K562 (cell line): Measurements from ENCODE around the gene SSH3. TPM values are rescaled to one million over a fixed set of nuclear protein-coding genes. Genes with fewer than 3 reads are reported as not detected.

ENCODE experiments used
- ATAC-seq: fragments of 200-7000 bp; cut with Tn5 transposase; 3 replicates; pipeline ENCODE4 v1.9.1; 2020; ENCODE audit warnings: moderate library complexity
- BruUV-seq: library from RNA; stranded (reverse); fragments of 400-500 nt; replicated peaks from 2 replicates; lab custom pipeline; 2021; lab: Mats Ljungman, UMichigan
- CTCF ChIA-PET: fragments of 300-600 bp; formaldehyde crosslinking; extraction: SDS; loops from one replicate; lab custom pipeline; 2021; ENCODE audit warnings: low intra/inter-chr PET ratio; lab: Yijun Ruan, JAX
- POLR2A ChIA-PET: fragments of 300-600, 350-650 bp; sonication (Branson Sonifier 250); formaldehyde crosslinking; extraction: SDS; loops from one replicate; lab custom pipeline; 2021; ENCODE audit warnings: antibody characterized with exemption, inconsistent platforms; lab: Yijun Ruan, JAX
- DNase-seq, 4 experiments: peaks; one replicate each; pipeline versions ENCODE4 v3.0.0 to v3.0.0-alpha.2; 2011 to 2018; ENCODE audit warnings: low spot score in 3 of 4, mixed read lengths in 3 of 4; ENCODE audit errors: extremely low read depth in 1 of 4
- FAIRE-seq: peaks from 2 replicates; lab custom pipeline; 2011; peaks lifted over from hg19 to GRCh38; lab: Jason Lieb, UNC
- H2AFZ ChIP-seq: 2 replicates; pipeline ENCODE4 v1.6.0; 2011; ENCODE audit warnings: low read depth, low read length, control low read depth, inconsistent platforms
- H3K27ac ChIP-seq: fragments of 200-600 bp; 3 replicates; pipeline ENCODE4 v1.8.0; 2011; ENCODE audit warnings: low read depth, mild to moderate bottlenecking, control low read depth, inconsistent platforms, low read length, moderate library complexity, mixed read lengths; ENCODE audit errors: extremely low read depth
- H3K27me3 ChIP-seq, 2 experiments: fragments of 300-600 bp in 1 of 2; 2 replicates in 1 of 2; 3 replicates in 1 of 2; pipeline versions ENCODE4 v1.6.0 to v1.8.0; 2011; ENCODE audit warnings: inconsistent platforms in 2 of 2, low read length in 2 of 2, mild to moderate bottlenecking in 1 of 2, mixed read lengths in 1 of 2, moderate library complexity in 1 of 2; ENCODE audit not compliant: control insufficient read depth in 2 of 2, insufficient read depth in 2 of 2
- H3K36me3 ChIP-seq: fragments of 300-600 bp; 3 replicates; pipeline ENCODE4 v1.8.0; 2011; ENCODE audit warnings: mild to moderate bottlenecking, low read length, inconsistent platforms; ENCODE audit not compliant: control insufficient read depth, insufficient read depth
- H3K4me1 ChIP-seq, 2 experiments: fragments of 200-600 bp in 1 of 2; replicated peaks in 1 of 2; 2 replicates in 1 of 2; 3 replicates in 1 of 2; pipeline versions ENCODE4 v1.5.1 to v1.8.0; 2011; ENCODE audit warnings: inconsistent platforms in 2 of 2, low read length in 2 of 2, mild to moderate bottlenecking in 1 of 2, mixed read lengths in 1 of 2, moderate library complexity in 1 of 2; ENCODE audit not compliant: control insufficient read depth in 2 of 2, insufficient read depth in 2 of 2
- H3K4me2 ChIP-seq: 2 replicates; pipeline ENCODE4 v1.6.1; 2011; ENCODE audit warnings: low read length, control low read depth, inconsistent platforms, mixed read lengths; ENCODE audit not compliant: insufficient read depth
- H3K4me3 ChIP-seq: fragments of 200-600 bp; sonication (generic), shearing (Covaris generic); 2 replicates; pipeline ENCODE4 v1.5.1; 2016; ENCODE audit warnings: control low read depth, inconsistent platforms
- H3K79me2 ChIP-seq: fragments of 200-600 bp; 3 replicates; pipeline ENCODE4 v1.8.0; 2011; ENCODE audit warnings: low read length, inconsistent platforms; ENCODE audit not compliant: control insufficient read depth, insufficient read depth
- H3K9ac ChIP-seq, 2 experiments: 2 replicates each; pipeline versions ENCODE4 v1.6.0 to v1.6.1; 2011; ENCODE audit warnings: low read depth in 2 of 2, low read length in 2 of 2, control low read depth in 1 of 2, inconsistent platforms in 1 of 2, mild to moderate bottlenecking in 1 of 2, mixed read lengths in 1 of 2; ENCODE audit not compliant: insufficient read depth in 1 of 2
- H3K9me1 ChIP-seq: one replicate; pipeline ENCODE4 v1.6.0; 2011; ENCODE audit warnings: inconsistent platforms, mild to moderate bottlenecking, low read length, moderate library complexity; ENCODE audit not compliant: control insufficient read depth, insufficient read depth
- H3K9me3 ChIP-seq: replicated peaks from 2 replicates; pipeline ENCODE4 v1.5.1; 2011; ENCODE audit warnings: low read depth, low read length, inconsistent platforms; ENCODE audit not compliant: control insufficient read depth, insufficient read depth
- H4K20me1 ChIP-seq: replicated peaks from 2 replicates; pipeline ENCODE4 v1.6.1; 2011; ENCODE audit warnings: low read length, inconsistent platforms, mixed read lengths; ENCODE audit not compliant: control insufficient read depth, insufficient read depth
- C11orf30 ChIP-seq: fragments of 450-650 bp; IDR thresholded peaks from 2 replicates; pipeline ENCODE4 v1.6.1; 2016; ENCODE audit warnings: low read depth, mild to moderate bottlenecking
- ELK3 ChIP-seq: fragments of 450-650 bp; formaldehyde crosslinking; IDR thresholded peaks from 2 replicates; pipeline ENCODE4 v1.4.0; 2020; ENCODE audit warnings: mild to moderate bottlenecking
- ZEB2 ChIP-seq: fragments of 450-650 bp; IDR thresholded peaks from 2 replicates; pipeline ENCODE4 v1.6.1; 2016
- ZFP36 ChIP-seq: fragments of 150-350 bp; IDR thresholded peaks from 2 replicates; pipeline ENCODE4 v1.6.1; 2018; ENCODE audit warnings: low read length, low read depth; ENCODE audit not compliant: partially characterized antibody
- ZNF224 ChIP-seq: sonication (generic); formaldehyde crosslinking; IDR thresholded peaks from 2 replicates; pipeline ENCODE4 v1.8.0; 2022; ENCODE audit warnings: mild to moderate bottlenecking, missing genetic modification reagents
- ZNF311 ChIP-seq: fragments of 250-450 bp; sonication (Bioruptor Pico); IDR thresholded peaks from 2 replicates; pipeline ENCODE4 v1.4.0; 2020; ENCODE audit warnings: mild to moderate bottlenecking, moderate library complexity
- WGBS: fragments of 100-300 bp; shearing (Covaris generic); methylation state at CpG from one replicate; pipeline ENCODE4 v1.1.6; 2016; ENCODE audit warnings: low coverage, mixed read lengths; ENCODE audit not compliant: insufficient coverage; ENCODE audit errors: missing lambda C conversion rate; 5-methylcytosine and 5-hydroxymethylcytosine counted together
- in situ Hi-C: fragments of 300-500 bp; cut with MboI; formaldehyde crosslinking; loops from 4 replicates; pipeline ENCODE4 v1.15.0; 2018; ENCODE audit warnings: inconsistent platforms, mixed read lengths
- intact Hi-C: fragments of 100-400 bp; cut with micrococcal nuclease; formaldehyde crosslinking; loops from 2 replicates; pipeline ENCODE4 v1.14.2; 2022
- polyA plus RNA-seq, 8 experiments: library from polyadenylated mRNA; depleted of rRNA in 4 of 8; stranded (reverse) in 5 of 8; unstranded in 3 of 8; fragments of >200 nt; fragmentation: Nextera tagmentation in 2 of 8; fragmentation: Illumina TruSeq in 1 of 8; extraction: Ambion mirVana in 2 of 8; extraction: Trizol in 1 of 8; gene quantifications; 2 replicates each; pipeline versions ENCODE4 v1.2.1 to v1.2.3, GENCODE V29; 2011 to 2014; ENCODE audit warnings: inconsistent platforms in 1 of 8, missing spikeins in 1 of 8
- total RNA-seq, 7 experiments: library from RNA; depleted of rRNA in 6 of 7; stranded (reverse); fragments of >200 nt in 6 of 7; fragmentation: Illumina TruSeq in 2 of 7; extraction: Trizol in 2 of 7; gene quantifications; 2 replicates each; pipeline versions ENCODE4 v1.2.1 to v1.2.3, GENCODE V29; 2011 to 2021; ENCODE audit warnings: low replicate concordance in 1 of 7

The SSH3 gene
- total and polyA plus RNA-seq, 9 of the 15 experiments (the other 6 are each of a cell fraction or from before 2014, with no cell fraction given), result 0.07 to 1.0 (median 0.24) TPM; not detected in 3

GRCh38 chr11:67264260-67264659 lies 39.1 kb upstream of the SSH3 start:
- no peak overlapping the region for H3K27ac ChIP-seq
- H3K9me1 ChIP-seq, result peaks cover 3% of the 10 kb centered on the region
- ChIA-PET POLR2A (interaction anchor here (1.0 to 1.4 kb wide), 3 partner anchors 10 to 25 kb away, joined by 3 to 5 read pairs (median 4); no protein-coding TSS in a partner anchor), CTCF (no interaction called here)
- DNase-seq, result no peak
- H3K9me3 ChIP-seq, result no peaks in the 10 kb centered on the region
- H3K9ac ChIP-seq, result peak overlapping the region in 1 of 2 experiments; percentile 17; a peak in 1 of 4 replicates
- WGBS, result 86% methylated on average over 5 of the region's 5 CpGs
- in situ Hi-C loops, result loop anchor here (5.0 kb wide), 1 partner anchor 118 kb away; no protein-coding TSS in a partner anchor
- BruUV-seq, result no TSS peak
- peaks cover 20% of the 10 kb centered on the region; the same call in 2 of the 3 replicates for H3K36me3 ChIP-seq
- H2AFZ ChIP-seq, result no peak overlapping the region
- TF ChIP-seq ZEB2 (no peak), ELK3 (CRISPR knock-in tag) (no peak), ZFP36 (peak; percentile 86), C11orf30 (no peak), ZNF224 (CRISPR knock-in tag) (no peak), ZNF311 (CRISPR knock-in tag) (no peak)
- TF ChIP-seq, all 486 proteins: peak for 1
- Histone ChIP-seq H3K4me2 (no peak overlapping the region), H4K20me1 (peaks cover 2% of the 10 kb centered on the region; the same call in 1 of the 2 replicates), H3K27me3 (no peaks in the 10 kb centered on the region), H3K4me3 (no peak overlapping the region), H3K4me1 (peaks cover 38 to 59% of the 10 kb centered on the region in 2 experiments), H3K79me2 (peaks cover 30% of the 10 kb centered on the region)
- intact Hi-C loops, result loop anchor here (5.0 kb wide), 1 partner anchor 182 kb away; no protein-coding TSS in a partner anchor
- FAIRE-seq, result no peak
- no peak for ATAC-seq
